HepG2 (cell line): ENCODE data around the gene GSK3B. TPM values are rescaled to one million over a fixed set of nuclear protein-coding genes. Genes with fewer than 3 reads are reported as not detected.
A peak's percentile ranks its signal among the peaks of the same experiment; 100 is the strongest.

Experiments
- ARNT ChIP-seq: fragments of 450-650 bp; IDR thresholded peaks from 2 replicates; pipeline ENCODE4 v1.6.1; 2017
- DBP ChIP-seq: sonication (generic); formaldehyde crosslinking; IDR thresholded peaks from 2 replicates; pipeline ENCODE4 v1.4.0; 2020; ENCODE audit warnings: missing genetic modification reagents; ENCODE audit errors: not compliant biosample characterization
- E2F2 ChIP-seq: sonication (generic); formaldehyde crosslinking; IDR thresholded peaks from 2 replicates; pipeline ENCODE4 v1.4.0; 2020; ENCODE audit warnings: missing genetic modification reagents, borderline replicate concordance
- EHMT2 ChIP-seq: fragments of 200-600 bp; sonication (generic); IDR thresholded peaks from 2 replicates; pipeline ENCODE4 v1.7.0; 2017; ENCODE audit warnings: antibody characterized with exemption, low read depth, low read length, borderline replicate concordance
- JUNB ChIP-seq: sonication (generic); formaldehyde crosslinking; IDR thresholded peaks from 2 replicates; pipeline ENCODE4 v1.8.0; 2022; ENCODE audit warnings: missing genetic modification reagents, mild to moderate bottlenecking, borderline replicate concordance
- MYPOP ChIP-seq: sonication (generic); formaldehyde crosslinking; IDR thresholded peaks from 2 replicates; pipeline ENCODE4 v1.8.1; 2023; ENCODE audit warnings: mild to moderate bottlenecking, moderate library complexity, missing genetic modification reagents
- RFX3 ChIP-seq: IDR thresholded peaks from 2 replicates; pipeline ENCODE4 v1.6.1; 2016; ENCODE audit warnings: missing biosample characterization, missing genetic modification reagents
- SIX4 ChIP-seq: sonication (generic); formaldehyde crosslinking; IDR thresholded peaks from 2 replicates; pipeline ENCODE4 v1.4.0; 2020; ENCODE audit warnings: missing genetic modification reagents
- YEATS2 ChIP-seq: sonication (generic); formaldehyde crosslinking; IDR thresholded peaks from 2 replicates; pipeline ENCODE4 v1.4.0; 2020; ENCODE audit warnings: missing genetic modification reagents, borderline replicate concordance
- ZFP36L1 ChIP-seq: sonication (generic); formaldehyde crosslinking; IDR thresholded peaks from 2 replicates; pipeline ENCODE4 v1.8.0; 2022; ENCODE audit warnings: mild to moderate bottlenecking, missing genetic modification reagents, moderate library complexity
- ZGPAT ChIP-seq: IDR thresholded peaks from 2 replicates; pipeline ENCODE4 v1.6.1; 2016; ENCODE audit warnings: mild to moderate bottlenecking
- ZNF343 ChIP-seq: sonication (generic); formaldehyde crosslinking; IDR thresholded peaks from 2 replicates; pipeline ENCODE4 v1.4.0; 2020; ENCODE audit warnings: mild to moderate bottlenecking, missing genetic modification reagents
- ZNF430 ChIP-seq: sonication (generic); formaldehyde crosslinking; IDR thresholded peaks from 2 replicates; pipeline ENCODE4 v1.9.0; 2021; ENCODE audit warnings: mild to moderate bottlenecking, missing genetic modification reagents
- ZNF597 ChIP-seq: sonication (generic); formaldehyde crosslinking; IDR thresholded peaks from 2 replicates; pipeline ENCODE4 v1.5.0; 2020; ENCODE audit warnings: missing genetic modification reagents
- ZNF660 ChIP-seq: sonication (generic); formaldehyde crosslinking; IDR thresholded peaks from 2 replicates; pipeline ENCODE4 v1.5.1; 2020; ENCODE audit warnings: mild to moderate bottlenecking, low read depth, missing genetic modification reagents, borderline replicate concordance
- ZNF879 ChIP-seq: sonication (generic); formaldehyde crosslinking; IDR thresholded peaks from 2 replicates; pipeline ENCODE4 v1.8.1; 2023; ENCODE audit warnings: missing genetic modification reagents
- ZSCAN12 ChIP-seq: sonication (generic); formaldehyde crosslinking; IDR thresholded peaks from 2 replicates; pipeline ENCODE4 v1.9.0; 2021; ENCODE audit warnings: mild to moderate bottlenecking, missing genetic modification reagents
- polyA plus RNA-seq, 8 experiments: library from polyadenylated mRNA; depleted of rRNA in 3 of 8; stranded (reverse) in 7 of 8; unstranded in 1 of 8; fragments of >200 nt; fragmentation: Illumina TruSeq in 4 of 8; extraction: Trizol in 4 of 8; gene quantifications; 2 replicates each; pipeline versions ENCODE4 v1.2.1 to v1.2.3, GENCODE V29; 2011 to 2016; ENCODE audit warnings: low read depth in 4 of 8, missing spikeins in 1 of 8, mixed read lengths in 1 of 8; ENCODE audit not compliant: insufficient read depth in 1 of 8
- total RNA-seq, 5 experiments: library from RNA; depleted of rRNA; stranded (reverse); fragments of >200 nt; fragmentation: Illumina TruSeq; extraction: Trizol; gene quantifications; 2 replicates each; pipeline ENCODE4 v1.2.3, GENCODE V29; 2016; ENCODE audit warnings: low read depth in 1 of 5

The GSK3B gene
- total and polyA plus RNA-seq, 2 of the 13 experiments (the other 11 are each of a cell fraction or from before 2014, with no cell fraction given): 22.3 to 30.1 TPM

- TF ChIP-seq ZNF597 (no peak), EHMT2 (no peak), ZNF343 (CRISPR knock-in tag) (peak; percentile 66; the same call in 1 of the 2 replicates), RFX3 (CRISPR knock-in tag) (no peak), ZFP36L1 (CRISPR knock-in tag) (no peak; the same call in 1 of the 2 replicates), MYPOP (CRISPR knock-in tag) (peak; percentile 100), E2F2 (CRISPR knock-in tag) (peak; percentile 77; the same call in 1 of the 2 replicates), ZGPAT (CRISPR knock-in tag) (peak; percentile 94), SIX4 (CRISPR knock-in tag) (no peak), ZNF430 (CRISPR knock-in tag) (no peak), ZNF879 (CRISPR knock-in tag) (peak; percentile 82), ARNT (no peak), YEATS2 (CRISPR knock-in tag) (peak; percentile 86; the same call in 1 of the 2 replicates), ZNF660 (no peak), JUNB (CRISPR knock-in tag) (no peak), DBP (CRISPR knock-in tag) (peak; percentile 76), ZSCAN12 (CRISPR knock-in tag) (no peak; the same call in 1 of the 2 replicates)
Observed at GRCh38 chr3:120095226-120095978, 1.2 kb upstream of the GSK3B start (continued).
